Neural progenitor cell (in vitro differentiated cells): ENCODE results near the gene NUDT11. TPM values are rescaled to one million over a fixed set of nuclear protein-coding genes. Genes with fewer than 3 reads are reported as not detected.
"Not testable (repeated sequence)": the region's sequence is repeated elsewhere in the genome, so short reads cannot be mapped to it uniquely, and the experiment has no call there.

Experiments
- DNase-seq: peaks from one replicate; pipeline ENCODE4 v3.0.0-alpha.2; 2016; ENCODE audit warnings: low spot score
- H2AFZ ChIP-seq: fragments of 200-600 bp; sonication (generic); replicated peaks from 2 replicates; pipeline ENCODE4 v1.6.1; 2016; ENCODE audit warnings: antibody characterized with exemption
- H3F3A ChIP-seq: fragments of 200-600 bp; sonication (generic); 2 replicates; pipeline ENCODE4 v1.6.1; 2016; ENCODE audit warnings: antibody characterized with exemption, low read depth
- H3K27ac ChIP-seq: fragments of 200-600 bp; sonication (generic); 2 replicates; pipeline ENCODE4 v1.5.1; 2016; ENCODE audit warnings: mild to moderate bottlenecking
- H3K27me3 ChIP-seq: fragments of 200-600 bp; sonication (generic); 2 replicates; pipeline ENCODE4 v1.6.1; 2016; ENCODE audit warnings: mild to moderate bottlenecking, moderate library complexity
- H3K36me3 ChIP-seq: fragments of 200-600 bp; sonication (generic); 2 replicates; pipeline ENCODE4 v1.5.1; 2016
- H3K4me1 ChIP-seq: fragments of 200-600 bp; sonication (generic); 2 replicates; pipeline ENCODE4 v1.6.1; 2016; ENCODE audit warnings: mixed run types
- H3K4me2 ChIP-seq: fragments of 200-600 bp; sonication (generic); 2 replicates; pipeline ENCODE4 v1.6.1; 2016
- H3K4me3 ChIP-seq: fragments of 200-600 bp; sonication (generic); 2 replicates; pipeline ENCODE4 v1.5.1; 2016
- H3K79me2 ChIP-seq: fragments of 200-600 bp; sonication (generic); 2 replicates; pipeline ENCODE4 v1.6.1; 2016; ENCODE audit warnings: low read depth
- H3K9ac ChIP-seq: fragments of 200-600 bp; sonication (generic); 2 replicates; pipeline ENCODE4 v1.6.1; 2016
- H3K9me3 ChIP-seq: fragments of 200-600 bp; sonication (generic); 2 replicates; pipeline ENCODE4 v1.5.1; 2016; ENCODE audit warnings: low read depth
- H4K20me1 ChIP-seq: fragments of 200-600 bp; sonication (generic); 2 replicates; pipeline ENCODE4 v1.6.1; 2016; ENCODE audit warnings: low read depth
- H3K27ac Mint-ChIP-seq: 3 replicates; pipeline ENCODE4 v1.8.0; 2021; ENCODE audit warnings: mixed read lengths
- H3K27me3 Mint-ChIP-seq: 2 replicates; pipeline ENCODE4 v1.8.0; 2022; ENCODE audit warnings: low read depth, mild to moderate bottlenecking, inconsistent platforms, moderate library complexity, mixed read lengths; ENCODE audit not compliant: insufficient read depth
- H3K36me3 Mint-ChIP-seq: 3 replicates; pipeline ENCODE4 v1.8.0; 2021; ENCODE audit warnings: mixed read lengths
- H3K4me1 Mint-ChIP-seq: 3 replicates; pipeline ENCODE4 v1.8.0; 2021; ENCODE audit warnings: mixed read lengths
- H3K4me3 Mint-ChIP-seq: 3 replicates; pipeline ENCODE4 v1.8.0; 2021; ENCODE audit warnings: mild to moderate bottlenecking, moderate library complexity, mixed read lengths
- H3K9me3 Mint-ChIP-seq: 3 replicates; pipeline ENCODE4 v1.8.0; 2020; ENCODE audit warnings: mixed read lengths
- EZH2 ChIP-seq: fragments of 200-600 bp; sonication (generic); IDR thresholded peaks from 2 replicates; pipeline ENCODE4 v1.6.1; 2017; ENCODE audit warnings: antibody characterized with exemption, mild to moderate bottlenecking, moderate library complexity
- EZH2phosphoT487 ChIP-seq: fragments of 200-600 bp; sonication (generic); IDR thresholded peaks from 2 replicates; pipeline ENCODE4 v1.6.1; 2017; ENCODE audit warnings: antibody characterized with exemption
- total RNA-seq: library from RNA; depleted of rRNA; stranded (reverse); fragments of >200 nt; gene quantifications from 2 replicates; pipeline ENCODE4 v1.2.3, GENCODE V29; 2015; ENCODE audit warnings: low replicate concordance
- TF ChIP-seq, protein P1 (sequence below): fragments of 200-600 bp; sonication (generic); IDR thresholded peaks from 2 replicates; pipeline ENCODE4 v1.5.1; 2017; ENCODE audit warnings: antibody characterized with exemption, mild to moderate bottlenecking

Gene NUDT11
- total RNA-seq, 1 donor from 2014 or later = 58.4 TPM

DNA sequence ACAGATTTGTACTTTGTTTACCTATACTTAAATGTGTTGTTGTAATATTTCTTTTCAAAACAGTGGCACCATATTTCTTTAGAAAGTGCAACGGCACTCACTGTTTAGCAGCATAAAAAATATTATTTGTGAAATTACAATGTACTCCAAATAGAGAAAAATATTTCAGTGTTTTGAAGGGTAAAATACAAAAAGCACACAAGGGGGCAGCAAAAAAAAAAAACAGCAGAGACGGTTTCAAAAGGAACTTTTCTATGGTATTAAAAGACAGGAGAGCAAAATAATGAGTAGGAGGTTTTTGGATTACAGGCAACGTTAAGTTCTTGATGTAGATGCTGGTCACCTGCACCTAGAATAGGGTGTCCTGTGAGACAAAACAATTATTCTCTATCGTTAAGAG lies 2.0 kb downstream of the NUDT11 start:
- Mint-ChIP-seq H3K4me3 (peak overlapping the region; percentile 92), H3K27ac (no peak overlapping the region), H3K27me3 (peaks cover 6% of the 10 kb centered on the region), H3K9me3 (peaks cover 10% of the 10 kb centered on the region), H3K36me3 (peaks cover 2% of the 10 kb centered on the region), H3K4me1 (peaks cover 10% of the 10 kb centered on the region)
- Histone ChIP-seq H3K4me3 (peak overlapping the region; percentile 54), H3K9ac (no peak overlapping the region), H2AFZ (no peak overlapping the region), H3K4me2 (peak overlapping the region; percentile 82), H3K27ac (no peak overlapping the region), H3K79me2 (peaks cover 37% of the 10 kb centered on the region), H4K20me1 (no peaks in the 10 kb centered on the region), H3K4me1 (peaks cover 9% of the 10 kb centered on the region), H3K36me3 (no peaks in the 10 kb centered on the region), H3K9me3 (no peaks in the 10 kb centered on the region), H3F3A (no peaks in the 10 kb centered on the region), H3K27me3 (no peaks in the 10 kb centered on the region)
- no peak for DNase-seq
- TF ChIP-seq EZH2 = no peak
- TF ChIP-seq, protein P1, sequence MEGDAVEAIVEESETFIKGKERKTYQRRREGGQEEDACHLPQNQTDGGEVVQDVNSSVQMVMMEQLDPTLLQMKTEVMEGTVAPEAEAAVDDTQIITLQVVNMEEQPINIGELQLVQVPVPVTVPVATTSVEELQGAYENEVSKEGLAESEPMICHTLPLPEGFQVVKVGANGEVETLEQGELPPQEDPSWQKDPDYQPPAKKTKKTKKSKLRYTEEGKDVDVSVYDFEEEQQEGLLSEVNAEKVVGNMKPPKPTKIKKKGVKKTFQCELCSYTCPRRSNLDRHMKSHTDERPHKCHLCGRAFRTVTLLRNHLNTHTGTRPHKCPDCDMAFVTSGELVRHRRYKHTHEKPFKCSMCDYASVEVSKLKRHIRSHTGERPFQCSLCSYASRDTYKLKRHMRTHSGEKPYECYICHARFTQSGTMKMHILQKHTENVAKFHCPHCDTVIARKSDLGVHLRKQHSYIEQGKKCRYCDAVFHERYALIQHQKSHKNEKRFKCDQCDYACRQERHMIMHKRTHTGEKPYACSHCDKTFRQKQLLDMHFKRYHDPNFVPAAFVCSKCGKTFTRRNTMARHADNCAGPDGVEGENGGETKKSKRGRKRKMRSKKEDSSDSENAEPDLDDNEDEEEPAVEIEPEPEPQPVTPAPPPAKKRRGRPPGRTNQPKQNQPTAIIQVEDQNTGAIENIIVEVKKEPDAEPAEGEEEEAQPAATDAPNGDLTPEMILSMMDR = peak; percentile 37

DNA sequence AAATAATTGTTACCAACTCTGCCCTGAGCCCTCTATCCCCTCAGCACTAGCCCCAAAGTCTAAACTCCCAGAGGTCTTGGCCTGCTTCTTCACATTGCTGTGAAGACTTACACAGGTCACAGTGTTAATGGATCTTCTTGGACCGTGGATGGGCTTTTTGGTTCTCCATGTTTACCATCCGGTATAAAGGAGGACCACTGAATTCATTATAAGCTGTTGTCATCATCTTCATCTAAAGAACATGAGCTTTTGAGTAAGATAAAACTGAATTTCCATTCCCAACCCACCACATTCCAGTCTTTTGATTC lies 8.5 kb downstream of the NUDT11 start:
- H3K4me1 Mint-ChIP-seq = peaks cover 14% of the 10 kb centered on the region
- no peaks in the 10 kb centered on the region for H4K20me1 ChIP-seq
- no peaks in the 10 kb centered on the region for H3K36me3 ChIP-seq
- H3K4me3 ChIP-seq = no peak overlapping the region
- H3F3A ChIP-seq = no peaks in the 10 kb centered on the region
- peaks cover 2% of the 10 kb centered on the region for H3K36me3 Mint-ChIP-seq
- H3K9me3 ChIP-seq = no peaks in the 10 kb centered on the region
- no peaks in the 10 kb centered on the region for H3K4me1 ChIP-seq
- H3K27me3 Mint-ChIP-seq = peaks cover 7% of the 10 kb centered on the region
- H3K27ac ChIP-seq = no peak overlapping the region
- no peaks in the 10 kb centered on the region for H3K27me3 ChIP-seq
- no peak overlapping the region for H3K4me2 ChIP-seq
- H3K4me3 Mint-ChIP-seq = no peak overlapping the region
- peaks cover 2% of the 10 kb centered on the region for H3K9me3 Mint-ChIP-seq
- no peak overlapping the region for H3K9ac ChIP-seq
- TF ChIP-seq EZH2 (no peak), EZH2phosphoT487 (no peak)
- TF ChIP-seq, protein P1 = no peak
- no peak overlapping the region for H3K27ac Mint-ChIP-seq
- no peak for DNase-seq
- no peak overlapping the region for H2AFZ ChIP-seq
- peaks cover 10% of the 10 kb centered on the region for H3K79me2 ChIP-seq

DNA sequence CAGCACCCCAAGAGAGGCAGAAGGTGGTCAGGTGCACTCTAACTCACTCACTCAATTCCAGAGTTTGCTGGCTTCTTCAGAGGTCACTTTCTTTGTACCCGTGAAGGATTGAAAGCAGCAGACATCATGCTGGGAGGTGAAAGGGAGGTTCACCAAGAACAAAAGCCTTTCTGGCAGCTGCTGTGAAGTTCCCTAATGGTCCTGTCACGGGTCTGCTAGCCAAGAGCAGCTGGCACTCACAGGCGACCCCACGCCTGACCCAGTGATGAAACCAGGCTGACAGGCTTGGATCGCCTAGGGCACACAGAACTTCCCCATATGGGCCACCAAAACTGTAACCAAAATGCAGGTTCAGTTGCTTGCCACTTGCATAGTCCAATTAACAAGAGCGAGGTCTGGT lies 11.8 kb downstream of the NUDT11 start:
- no peak for TF ChIP-seq EZH2phosphoT487
- TF ChIP-seq EZH2 = no peak
- TF ChIP-seq, protein P1 = no peak
- H3K36me3 Mint-ChIP-seq = peaks cover 3% of the 10 kb centered on the region
- Histone ChIP-seq H3K27me3 (no peaks in the 10 kb centered on the region), H3K9me3 (no peaks in the 10 kb centered on the region), H3K36me3 (no peaks in the 10 kb centered on the region), H4K20me1 (no peaks in the 10 kb centered on the region), H3F3A (no peaks in the 10 kb centered on the region), H2AFZ (no peak overlapping the region), H3K9ac (no peak overlapping the region), H3K4me3 (no peak overlapping the region), H3K79me2 (no peaks in the 10 kb centered on the region), H3K27ac (no peak overlapping the region), H3K4me2 (no peak overlapping the region), H3K4me1 (no peaks in the 10 kb centered on the region)
- H3K4me1 Mint-ChIP-seq = peaks cover 10% of the 10 kb centered on the region
- no peak overlapping the region for H3K27ac Mint-ChIP-seq
- peaks cover 4% of the 10 kb centered on the region for H3K27me3 Mint-ChIP-seq
- H3K9me3 Mint-ChIP-seq = peaks cover 5% of the 10 kb centered on the region
- DNase-seq = peak; percentile 18
- no peak overlapping the region for H3K4me3 Mint-ChIP-seq

DNA sequence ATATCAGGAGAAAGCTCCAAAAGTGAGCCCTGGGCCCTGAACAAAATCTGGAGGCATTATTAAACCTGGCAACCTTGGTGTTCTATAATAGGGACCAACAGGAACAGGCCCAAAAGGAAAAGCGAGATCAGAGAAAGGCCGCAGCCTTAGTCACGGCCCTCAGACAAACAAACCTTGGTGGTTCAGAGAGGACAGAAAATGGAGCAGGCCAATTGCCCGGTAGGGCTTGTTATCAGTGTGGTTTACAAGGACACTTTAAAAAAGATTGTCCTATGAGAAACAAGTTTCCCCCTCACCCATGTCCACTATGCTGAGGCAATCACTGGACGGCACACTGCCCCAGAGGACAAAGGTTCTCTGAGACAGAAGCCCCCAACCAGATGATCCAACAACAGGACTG lies 14.0 kb downstream of the NUDT11 start:
- H3K27ac Mint-ChIP-seq = not testable (repeated sequence)

More for the DNA sequence above, 14.0 kb downstream of the NUDT11 start:
- H3K9me3 ChIP-seq, H3K36me3 Mint-ChIP-seq, H3F3A ChIP-seq, H3K36me3 ChIP-seq, H3K9me3 Mint-ChIP-seq, H3K27me3 Mint-ChIP-seq, H3K27me3 ChIP-seq, H3K27ac ChIP-seq, H2AFZ ChIP-seq, DNase-seq, H3K4me1 ChIP-seq, H3K4me3 ChIP-seq, H4K20me1 ChIP-seq, H3K9ac ChIP-seq, H3K4me2 ChIP-seq, H3K79me2 ChIP-seq, H3K4me3 Mint-ChIP-seq: not testable (repeated sequence)
- peaks cover 10% of the 10 kb centered on the region for H3K4me1 Mint-ChIP-seq
